ENCODE results near the gene PIK3CD. TPM values are rescaled to one million over a fixed set of nuclear protein-coding genes. Genes with fewer than 3 reads are reported as not detected.

The PIK3CD gene
- total RNA-seq, 1 experiment from 2014 or later, result 17.7 TPM

DNA sequence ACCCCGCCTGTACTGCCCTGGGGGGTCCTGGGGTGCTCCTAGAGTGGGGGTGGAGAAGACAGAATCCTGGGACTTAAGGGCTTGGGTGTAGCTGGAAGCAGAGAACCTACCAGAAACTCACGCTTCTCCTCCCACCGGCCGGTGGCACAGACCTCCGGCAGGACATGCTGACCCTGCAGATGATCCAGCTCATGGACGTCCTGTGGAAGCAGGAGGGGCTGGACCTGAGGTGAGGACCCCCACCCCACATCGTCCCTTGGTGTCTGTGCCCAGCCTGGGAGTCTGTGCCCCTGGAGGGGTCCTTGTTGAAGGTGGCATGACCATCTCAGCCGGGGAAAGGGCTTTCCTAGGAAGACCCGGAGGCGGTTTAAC lies 70.8 kb downstream of the PIK3CD start:
- DNase-seq (ENCODE audit: low read depth, low spot score), result no peak
- in situ Hi-C loops (cut with HindIII; ENCODE audit: low pct_unique_long_range_greater_than_20kb, low sequenced_read_pairs), result no loop called here

DNA sequence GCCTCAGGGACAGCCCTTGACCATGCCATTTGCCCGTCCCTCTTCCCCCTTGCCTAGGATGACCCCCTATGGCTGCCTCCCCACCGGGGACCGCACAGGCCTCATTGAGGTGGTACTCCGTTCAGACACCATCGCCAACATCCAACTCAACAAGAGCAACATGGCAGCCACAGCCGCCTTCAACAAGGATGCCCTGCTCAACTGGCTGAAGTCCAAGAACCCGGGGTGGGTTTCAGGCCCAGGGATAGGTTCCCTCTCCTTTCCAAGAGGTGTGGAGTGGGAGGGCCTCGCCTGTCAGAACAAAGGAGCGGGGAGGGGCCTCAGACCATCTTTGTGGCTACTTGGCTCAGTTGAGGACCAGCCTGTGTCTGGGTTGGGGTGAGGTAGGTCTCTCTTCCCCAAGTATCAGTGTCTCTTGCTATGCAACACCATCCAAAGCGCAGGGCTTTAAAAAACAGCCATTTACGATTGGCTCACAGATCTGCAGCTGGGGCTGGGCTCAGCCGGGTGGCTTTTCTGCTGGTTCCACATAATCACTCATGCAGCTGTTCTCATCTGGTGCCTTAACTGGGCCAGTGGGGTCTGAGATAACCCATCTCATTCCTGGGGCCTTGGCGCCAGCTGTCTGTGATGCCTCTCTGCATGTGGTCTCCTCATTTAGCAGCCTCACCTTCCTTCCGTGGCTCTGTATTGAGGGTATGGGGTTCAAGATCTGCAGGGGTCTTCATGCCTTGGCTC lies 71.7 kb downstream of the PIK3CD start:
- DNase-seq (ENCODE audit: low read depth, low spot score), result no peak
- in situ Hi-C loops (cut with HindIII; ENCODE audit: low pct_unique_long_range_greater_than_20kb, low sequenced_read_pairs), result no loop called here

DNA sequence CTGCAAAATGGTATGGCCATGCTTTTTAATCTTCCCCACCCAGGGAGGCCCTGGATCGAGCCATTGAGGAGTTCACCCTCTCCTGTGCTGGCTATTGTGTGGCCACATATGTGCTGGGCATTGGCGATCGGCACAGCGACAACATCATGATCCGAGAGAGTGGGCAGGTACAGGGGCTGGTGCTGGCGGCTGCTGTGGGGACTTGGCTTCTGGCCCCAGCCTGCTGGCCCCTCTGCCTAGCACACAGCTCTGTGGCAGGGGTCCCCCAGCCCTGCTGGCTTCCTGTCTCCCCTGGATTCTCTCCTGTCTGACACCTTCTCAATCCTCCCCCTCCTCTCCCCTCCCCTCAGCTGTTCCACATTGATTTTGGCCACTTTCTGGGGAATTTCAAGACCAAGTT lies 72.4 kb downstream of the PIK3CD start:
- in situ Hi-C loops (cut with HindIII; ENCODE audit: low pct_unique_long_range_greater_than_20kb, low sequenced_read_pairs), result no loop called here
- no peak for DNase-seq (ENCODE audit: low read depth, low spot score)

DNA sequence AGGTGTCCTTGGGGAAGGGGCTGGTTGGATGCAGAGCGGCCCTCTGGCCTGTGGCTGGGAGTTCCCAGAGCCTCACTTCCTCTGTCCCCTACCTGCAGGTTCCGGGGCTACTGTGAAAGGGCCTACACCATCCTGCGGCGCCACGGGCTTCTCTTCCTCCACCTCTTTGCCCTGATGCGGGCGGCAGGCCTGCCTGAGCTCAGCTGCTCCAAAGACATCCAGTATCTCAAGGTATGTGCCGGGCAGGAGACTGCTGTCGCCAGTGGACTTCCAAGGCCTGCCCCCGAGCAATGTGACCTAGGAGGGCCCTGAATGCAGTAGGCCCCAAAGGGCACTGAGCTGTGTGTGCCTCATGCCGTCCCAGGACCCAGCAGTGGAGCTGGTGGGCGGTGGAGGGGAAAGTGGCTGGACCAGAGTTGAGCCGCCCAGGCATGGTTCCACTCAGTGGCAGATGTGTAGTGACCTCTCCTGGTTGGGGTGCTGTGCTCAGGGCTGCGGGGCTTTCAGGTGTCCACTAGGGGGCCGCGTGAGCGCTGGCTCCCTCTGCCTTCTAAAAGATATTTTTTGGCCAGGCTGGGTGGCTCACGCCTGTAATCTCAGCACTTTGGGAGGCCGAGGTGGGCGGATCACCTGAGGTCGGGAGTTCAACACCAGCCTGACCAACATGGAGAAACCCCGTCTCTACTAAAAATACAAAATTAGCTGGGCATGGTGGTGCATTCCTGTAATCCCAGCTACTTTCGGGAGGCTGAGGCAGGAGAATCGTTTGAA lies 73.4 kb downstream of the PIK3CD start:
- in situ Hi-C loops (cut with HindIII; ENCODE audit: low pct_unique_long_range_greater_than_20kb, low sequenced_read_pairs), result no loop called here
- peak; percentile 66 for DNase-seq (ENCODE audit: low read depth, low spot score)

DNA sequence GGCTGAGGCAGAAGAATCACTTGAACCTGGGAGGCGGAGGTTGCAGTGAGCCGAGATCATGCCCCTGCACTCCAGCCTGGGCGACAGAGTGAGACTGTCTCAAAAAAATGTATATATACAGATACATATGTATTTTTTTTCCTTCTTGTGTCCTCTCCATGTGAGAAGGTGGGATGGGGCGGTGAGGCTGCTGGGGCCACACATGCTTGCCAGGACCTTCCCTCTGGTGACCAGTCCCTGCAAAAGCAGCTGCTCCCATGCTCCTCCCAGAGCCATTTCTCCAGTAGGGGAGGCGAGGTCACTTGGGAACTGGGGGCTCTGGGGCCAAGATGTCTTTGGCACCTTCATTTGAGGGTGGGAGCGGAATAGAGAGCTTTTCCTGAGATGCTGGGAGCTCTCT lies 74.9 kb downstream of the PIK3CD start:
- in situ Hi-C loops (cut with HindIII; ENCODE audit: low pct_unique_long_range_greater_than_20kb, low sequenced_read_pairs), result no loop called here
- no peak for DNase-seq (ENCODE audit: low read depth, low spot score)

DNA sequence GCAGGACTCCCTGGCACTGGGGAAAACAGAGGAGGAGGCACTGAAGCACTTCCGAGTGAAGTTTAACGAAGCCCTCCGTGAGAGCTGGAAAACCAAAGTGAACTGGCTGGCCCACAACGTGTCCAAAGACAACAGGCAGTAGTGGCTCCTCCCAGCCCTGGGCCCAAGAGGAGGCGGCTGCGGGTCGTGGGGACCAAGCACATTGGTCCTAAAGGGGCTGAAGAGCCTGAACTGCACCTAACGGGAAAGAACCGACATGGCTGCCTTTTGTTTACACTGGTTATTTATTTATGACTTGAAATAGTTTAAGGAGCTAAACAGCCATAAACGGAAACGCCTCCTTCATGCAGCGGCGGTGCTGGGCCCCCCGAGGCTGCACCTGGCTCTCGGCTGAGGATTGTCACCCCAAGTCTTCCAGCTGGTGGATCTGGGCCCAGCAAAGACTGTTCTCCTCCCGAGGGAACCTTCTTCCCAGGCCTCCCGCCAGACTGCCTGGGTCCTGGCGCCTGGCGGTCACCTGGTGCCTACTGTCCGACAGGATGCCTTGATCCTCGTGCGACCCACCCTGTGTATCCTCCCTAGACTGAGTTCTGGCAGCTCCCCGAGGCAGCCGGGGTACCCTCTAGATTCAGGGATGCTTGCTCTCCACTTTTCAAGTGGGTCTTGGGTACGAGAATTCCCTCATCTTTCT lies 75.5 kb downstream of the PIK3CD start:
- DNase-seq (ENCODE audit: low read depth, low spot score), result no peak
- in situ Hi-C loops (cut with HindIII; ENCODE audit: low pct_unique_long_range_greater_than_20kb, low sequenced_read_pairs), result no loop called here

- DNase-seq (ENCODE audit: low read depth, low spot score), result no peak
- in situ Hi-C loops (cut with HindIII; ENCODE audit: low pct_unique_long_range_greater_than_20kb, low sequenced_read_pairs), result no loop called here
Measured at GRCh38 chr1:9728451-9729295, 77.1 kb downstream of the PIK3CD start.

DNA sequence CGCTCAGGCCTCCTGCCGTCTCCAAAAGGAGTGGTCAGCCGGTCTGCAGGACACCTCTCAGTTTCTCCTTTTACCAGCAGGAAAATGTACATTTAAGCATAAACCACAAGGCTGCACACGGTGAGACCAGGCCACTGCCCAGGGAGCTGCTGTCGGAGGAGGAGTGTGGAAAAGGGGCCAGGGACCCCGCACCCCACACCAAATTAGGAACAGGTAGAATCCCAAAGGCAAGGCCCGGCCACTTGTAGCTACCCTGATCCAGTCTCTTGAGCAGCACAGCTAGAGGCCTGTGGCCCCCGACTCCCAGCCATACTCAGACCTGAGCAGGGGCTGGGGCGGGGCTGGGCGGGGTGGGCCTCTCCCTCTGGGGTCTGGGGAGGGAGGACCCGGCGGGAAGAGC lies 78.0 kb downstream of the PIK3CD start:
- in situ Hi-C loops (cut with HindIII; ENCODE audit: low pct_unique_long_range_greater_than_20kb, low sequenced_read_pairs), result no loop called here
- DNase-seq (ENCODE audit: low read depth, low spot score), result no peak

DNA sequence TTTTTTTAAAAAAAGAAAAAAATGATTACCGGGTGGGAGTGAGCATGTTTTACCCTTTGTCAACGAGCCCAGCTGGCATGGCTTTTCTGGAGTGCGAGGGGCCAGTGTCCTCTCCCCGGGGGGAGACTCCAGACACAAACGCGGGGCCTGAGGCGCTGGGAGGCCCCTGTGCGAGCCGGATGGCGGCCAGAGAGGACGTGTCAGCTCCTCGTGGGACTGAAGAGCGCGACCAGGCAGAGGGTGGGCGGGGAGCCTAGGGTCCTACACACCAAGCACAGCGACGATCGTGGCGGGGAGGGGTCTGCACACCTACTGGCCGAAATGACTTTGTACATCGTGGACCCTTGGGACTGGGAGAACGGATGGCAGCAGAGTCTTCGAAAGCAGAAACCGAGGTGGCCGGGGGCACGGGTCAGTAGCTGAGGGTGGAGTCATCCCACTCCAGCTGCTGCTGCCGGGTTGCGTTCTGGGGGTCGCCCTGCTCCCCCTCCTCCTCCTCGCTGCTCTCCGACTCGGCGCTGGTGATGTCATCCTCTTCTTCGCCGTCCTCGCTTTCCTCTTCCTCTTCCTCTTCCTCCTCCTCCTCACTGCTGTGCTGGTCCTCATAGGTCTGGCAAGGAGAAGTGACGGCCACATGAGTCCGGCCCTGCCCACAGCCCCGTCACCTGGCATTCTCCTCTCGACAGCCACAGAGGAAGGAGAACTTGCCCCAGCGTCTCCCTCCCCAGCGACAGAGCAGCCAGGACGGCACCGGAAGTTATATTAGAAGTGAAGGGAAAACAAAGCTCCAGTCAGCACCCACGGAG lies 78.8 kb downstream of the PIK3CD start:
- in situ Hi-C loops (cut with HindIII; ENCODE audit: low pct_unique_long_range_greater_than_20kb, low sequenced_read_pairs), result no loop called here

GRCh38 chr1:9731051-9731537 lies 79.6 kb downstream of the PIK3CD start:
- in situ Hi-C loops (cut with HindIII; ENCODE audit: low pct_unique_long_range_greater_than_20kb, low sequenced_read_pairs), result no loop called here
- no peak for DNase-seq (ENCODE audit: low read depth, low spot score)

More for the DNA sequence above, 78.8 kb downstream of the PIK3CD start:
- DNase-seq (ENCODE audit: low read depth, low spot score), result no peak

GRCh38 chr1:9731561-9731960 lies 80.0 kb downstream of the PIK3CD start:
- no peak for DNase-seq (ENCODE audit: low read depth, low spot score)
- in situ Hi-C loops (cut with HindIII; ENCODE audit: low pct_unique_long_range_greater_than_20kb, low sequenced_read_pairs), result no loop called here

DNA sequence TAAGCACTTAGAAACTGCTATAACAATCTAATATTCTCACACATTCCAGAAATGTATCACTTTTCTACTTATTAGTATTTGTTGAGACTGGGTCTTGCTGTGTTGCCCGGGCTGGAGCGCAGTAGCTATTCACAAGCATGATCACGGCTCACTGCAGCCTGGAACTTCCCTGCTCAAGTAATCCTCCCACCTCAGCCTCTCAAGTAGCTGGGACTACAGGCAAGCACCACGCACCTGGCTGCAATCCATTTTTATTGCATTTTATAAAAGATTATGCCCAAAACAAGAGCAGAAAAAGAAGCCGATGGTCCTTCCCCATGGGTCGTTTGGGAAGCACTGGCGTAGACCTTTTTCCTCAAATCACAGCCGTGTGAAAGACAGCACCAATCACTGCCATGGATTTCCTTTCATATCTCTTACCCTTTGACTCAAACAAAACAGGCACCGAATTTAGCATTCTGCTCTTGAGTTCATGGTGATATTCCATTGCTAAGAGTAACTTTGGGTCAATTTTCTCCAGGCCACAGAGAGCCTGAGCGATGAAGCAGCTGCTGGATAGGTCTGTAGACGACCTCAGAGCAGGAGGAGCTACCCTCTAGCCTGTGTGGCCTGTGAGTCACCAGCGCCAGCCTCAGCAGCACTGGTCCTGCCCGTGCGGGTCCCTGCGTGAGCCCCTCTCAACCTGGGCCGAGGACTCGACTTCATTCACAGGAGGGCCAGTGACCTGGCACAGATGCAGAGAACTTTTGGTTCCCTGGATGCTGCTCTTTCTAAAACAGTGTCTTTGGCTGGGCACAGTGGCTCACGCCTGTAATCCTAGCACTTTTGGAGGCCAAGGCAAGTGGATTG lies 80.8 kb downstream of the PIK3CD start:
- DNase-seq (ENCODE audit: low read depth, low spot score), result no peak
- in situ Hi-C loops (cut with HindIII; ENCODE audit: low pct_unique_long_range_greater_than_20kb, low sequenced_read_pairs), result no loop called here

- no peak for DNase-seq (ENCODE audit: low read depth, low spot score)
- in situ Hi-C loops (cut with HindIII; ENCODE audit: low pct_unique_long_range_greater_than_20kb, low sequenced_read_pairs), result no loop called here
Measured at GRCh38 chr1:9733160-9733789, 81.7 kb downstream of the PIK3CD start.

- in situ Hi-C loops (cut with HindIII; ENCODE audit: low pct_unique_long_range_greater_than_20kb, low sequenced_read_pairs), result no loop called here
Measured at GRCh38 chr1:9735800-9736199, 84.3 kb downstream of the PIK3CD start.

GRCh38 chr1:9736241-9736640 lies 84.7 kb downstream of the PIK3CD start:
- DNase-seq (ENCODE audit: low read depth, low spot score), result no peak
- in situ Hi-C loops (cut with HindIII; ENCODE audit: low pct_unique_long_range_greater_than_20kb, low sequenced_read_pairs), result no loop called here

More at GRCh38 chr1:9735800-9736199, 84.3 kb downstream of the PIK3CD start:
- no peak for DNase-seq (ENCODE audit: low read depth, low spot score)

GRCh38 chr1:9737057-9737456 lies 85.5 kb downstream of the PIK3CD start:
- in situ Hi-C loops (cut with HindIII; ENCODE audit: low pct_unique_long_range_greater_than_20kb, low sequenced_read_pairs), result no loop called here
- peak; percentile 44 for DNase-seq (ENCODE audit: low read depth, low spot score)
